Activated naive CD4-positive, alpha-beta T cell treated with anti-CD3 and anti-CD28 coated beads, Interleukin-2, amount 50 U/mL, for 72 hours (primary cell): ENCODE results near the gene ITFG2. TPM values are rescaled to one million over a fixed set of nuclear protein-coding genes. Genes with fewer than 3 reads are reported as not detected.

Source experiments
- ATAC-seq, 2 donors: fragments of 150-1000 bp; cut with Tn5 transposase; 2 replicates each; pipeline ENCODE4 v1.10.0; 2021; ENCODE audit warnings: mild to moderate bottlenecking in 2 of 2, moderate library complexity in 2 of 2
- DNase-seq, 2 donors: peaks; one replicate each; pipeline ENCODE4 v3.0.0; 2021 to 2022; ENCODE audit warnings: low spot score in 2 of 2
- H3K27ac Mint-ChIP-seq, 2 donors: one replicate each; pipeline ENCODE4 v1.8.0; 2022; ENCODE audit warnings: mild to moderate bottlenecking in 2 of 2, mixed read lengths in 2 of 2
- H3K36me3 Mint-ChIP-seq, 2 donors: one replicate each; pipeline ENCODE4 v1.8.0; 2022; ENCODE audit warnings: mixed read lengths in 2 of 2
- H3K9me3 Mint-ChIP-seq, 2 donors: one replicate each; pipeline ENCODE4 v1.8.0; 2022; ENCODE audit warnings: mixed read lengths in 2 of 2
- total RNA-seq, 2 donors: library from RNA; stranded (reverse); gene quantifications; one replicate each; pipeline ENCODE4 v1.2.3, GENCODE V29; 2022

ITFG2 gene
- total RNA-seq, 2 donors from 2014 or later: 36.3 to 39.1 TPM

DNA sequence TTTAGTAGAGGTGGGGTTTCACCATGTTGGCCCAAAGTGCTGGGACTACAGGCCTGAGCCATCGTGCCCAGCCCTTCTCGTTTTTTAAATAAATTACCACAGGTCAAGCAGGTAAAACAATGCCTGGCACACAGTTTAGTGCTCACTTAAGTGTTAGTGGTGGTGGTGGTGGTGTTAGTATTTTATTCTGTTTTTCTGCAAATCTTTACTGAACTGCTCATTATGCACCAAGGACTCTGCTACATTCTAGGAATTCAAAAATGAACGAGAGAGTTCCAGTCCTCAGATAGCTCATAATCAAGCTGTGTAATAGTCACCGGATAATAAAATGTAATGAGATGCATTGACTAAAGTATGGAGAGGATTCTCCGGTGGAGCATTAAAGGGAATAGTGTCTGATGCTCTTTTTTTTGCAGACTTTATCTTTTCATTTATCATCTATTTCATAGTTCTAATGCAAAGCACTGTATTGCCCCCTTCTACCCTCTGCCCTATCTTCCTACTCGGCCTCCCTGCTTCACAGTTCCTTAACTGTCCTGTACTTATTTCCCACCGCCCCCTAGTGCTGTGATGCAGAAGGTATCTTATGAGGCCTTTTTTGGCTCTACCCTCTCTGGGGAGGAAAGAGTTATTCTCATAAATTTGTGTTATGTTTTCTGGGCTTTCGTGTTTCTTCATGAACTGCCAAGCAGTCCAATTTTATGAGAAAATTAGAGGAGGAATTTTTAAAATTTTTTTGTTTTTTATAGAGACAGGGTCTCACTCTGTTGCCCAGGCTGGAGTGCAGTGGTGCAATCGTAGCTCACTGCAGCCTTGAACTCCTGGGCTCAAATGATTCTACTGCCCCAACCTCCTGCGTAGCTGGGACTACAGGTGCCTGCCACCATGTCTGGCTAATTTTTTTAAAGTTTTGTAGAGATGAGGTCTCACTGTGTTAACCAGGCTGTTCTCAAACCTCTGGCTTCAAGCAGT lies 1.0 kb downstream of the ITFG2 start:
- Mint-ChIP-seq H3K27ac (peak overlapping the region; percentile 92 to 94), H3K9me3 (no peaks in the 10 kb centered on the region)
- ATAC-seq: peak in 1 of 2 donors; percentile 31

GRCh38 chr12:2819810-2820209 lies 7.3 kb downstream of the ITFG2 start:
- ATAC-seq (no peak), DNase-seq (no peak)
- H3K9me3 Mint-ChIP-seq: no peaks in the 10 kb centered on the region
- peaks cover 11 to 25% of the 10 kb centered on the region in 2 donors for H3K36me3 Mint-ChIP-seq
- peak overlapping the region in 1 of 2 donors; percentile 77 for H3K27ac Mint-ChIP-seq

More for the DNA sequence above, 1.0 kb downstream of the ITFG2 start:
- DNase-seq: peak in 1 of 2 donors; percentile 47
- H3K36me3 Mint-ChIP-seq: peaks cover 11 to 12% of the 10 kb centered on the region in 2 donors

- DNase-seq (no peak), ATAC-seq (no peak)
- peaks cover 8 to 25% of the 10 kb centered on the region in 2 donors for H3K36me3 Mint-ChIP-seq
- H3K27ac Mint-ChIP-seq: no peak overlapping the region
- no peaks in the 10 kb centered on the region for H3K9me3 Mint-ChIP-seq
Observed at GRCh38 chr12:2820432-2820831, 8.0 kb downstream of the ITFG2 start.

DNA sequence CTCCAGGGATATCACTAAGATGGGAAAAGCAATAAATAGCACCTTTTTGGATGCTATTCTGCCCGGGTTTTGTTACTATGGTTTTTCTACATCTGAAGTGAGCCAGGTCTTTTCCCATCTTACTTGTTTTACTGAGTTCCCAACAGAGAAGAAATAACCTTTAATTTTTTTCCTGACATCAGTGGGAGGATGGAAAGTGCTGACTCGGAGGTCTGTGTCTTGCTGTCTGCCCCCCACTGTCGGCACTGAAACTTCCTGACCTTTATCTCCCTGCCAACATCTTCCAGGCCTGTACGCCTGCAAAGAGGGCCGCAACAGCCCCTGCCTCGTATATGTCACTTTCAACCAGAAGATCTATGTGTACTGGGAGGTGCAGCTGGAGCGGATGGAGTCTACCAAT lies 11.0 kb downstream of the ITFG2 start:
- Mint-ChIP-seq H3K27ac (no peak overlapping the region), H3K9me3 (no peaks in the 10 kb centered on the region), H3K36me3 (peaks cover 0 to 17% of the 10 kb centered on the region in 2 donors)
- DNase-seq: no peak
- no peak for ATAC-seq

- no peaks in the 10 kb centered on the region for H3K9me3 Mint-ChIP-seq
- H3K36me3 Mint-ChIP-seq: peaks cover 0 to 14% of the 10 kb centered on the region in 2 donors
- peak overlapping the region in 1 of 2 donors; percentile 80 for H3K27ac Mint-ChIP-seq
- no peak for ATAC-seq
- no peak for DNase-seq
Observed at GRCh38 chr12:2824541-2824940, 12.1 kb downstream of the ITFG2 start.

GRCh38 chr12:2825132-2825531 lies 12.7 kb downstream of the ITFG2 start:
- H3K9me3 Mint-ChIP-seq: no peaks in the 10 kb centered on the region
- H3K36me3 Mint-ChIP-seq: peaks cover 0 to 10% of the 10 kb centered on the region in 2 donors
- H3K27ac Mint-ChIP-seq: peak overlapping the region in 1 of 2 donors; percentile 39
- ATAC-seq: no peak
- no peak for DNase-seq

DNA sequence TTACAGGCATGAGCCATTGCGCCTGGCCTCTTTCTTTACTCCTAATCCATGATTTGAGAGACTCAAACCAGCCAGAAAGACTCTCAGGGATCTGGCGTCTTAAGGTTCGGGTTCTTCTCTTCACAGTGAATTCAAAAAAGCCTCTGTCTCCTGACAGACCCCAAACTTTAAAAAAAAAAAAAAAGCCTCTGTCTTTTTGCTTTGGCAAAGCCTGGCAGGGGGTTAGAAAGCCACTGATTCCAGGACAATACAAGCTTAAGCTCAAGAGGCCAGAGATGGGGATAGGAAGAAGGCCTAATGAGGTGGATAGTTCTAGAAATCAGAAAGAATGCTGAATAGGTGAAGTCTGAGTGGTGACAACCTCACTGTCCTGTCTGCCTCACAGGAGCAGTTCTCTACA lies 13.6 kb downstream of the ITFG2 start:
- no peak for ATAC-seq
- DNase-seq: no peak
- H3K9me3 Mint-ChIP-seq: no peaks in the 10 kb centered on the region
- peaks cover 0 to 10% of the 10 kb centered on the region in 2 donors for H3K36me3 Mint-ChIP-seq
- H3K27ac Mint-ChIP-seq: no peak overlapping the region

GRCh38 chr12:2826721-2827515 lies 14.4 kb downstream of the ITFG2 start:
- peaks cover 0 to 10% of the 10 kb centered on the region in 2 donors for H3K36me3 Mint-ChIP-seq
- peak overlapping the region in 1 of 2 donors; percentile 63 for H3K27ac Mint-ChIP-seq
- H3K9me3 Mint-ChIP-seq: no peaks in the 10 kb centered on the region
- ATAC-seq: no peak
- no peak for DNase-seq

- H3K9me3 Mint-ChIP-seq: no peaks in the 10 kb centered on the region
- ATAC-seq (no peak), DNase-seq (no peak)
- peak overlapping the region in 1 of 2 donors; percentile 72 for H3K27ac Mint-ChIP-seq
- H3K36me3 Mint-ChIP-seq: peaks cover 0 to under 1% of the 10 kb centered on the region in 2 donors
Observed at GRCh38 chr12:2829275-2829674, 16.8 kb downstream of the ITFG2 start.

DNA sequence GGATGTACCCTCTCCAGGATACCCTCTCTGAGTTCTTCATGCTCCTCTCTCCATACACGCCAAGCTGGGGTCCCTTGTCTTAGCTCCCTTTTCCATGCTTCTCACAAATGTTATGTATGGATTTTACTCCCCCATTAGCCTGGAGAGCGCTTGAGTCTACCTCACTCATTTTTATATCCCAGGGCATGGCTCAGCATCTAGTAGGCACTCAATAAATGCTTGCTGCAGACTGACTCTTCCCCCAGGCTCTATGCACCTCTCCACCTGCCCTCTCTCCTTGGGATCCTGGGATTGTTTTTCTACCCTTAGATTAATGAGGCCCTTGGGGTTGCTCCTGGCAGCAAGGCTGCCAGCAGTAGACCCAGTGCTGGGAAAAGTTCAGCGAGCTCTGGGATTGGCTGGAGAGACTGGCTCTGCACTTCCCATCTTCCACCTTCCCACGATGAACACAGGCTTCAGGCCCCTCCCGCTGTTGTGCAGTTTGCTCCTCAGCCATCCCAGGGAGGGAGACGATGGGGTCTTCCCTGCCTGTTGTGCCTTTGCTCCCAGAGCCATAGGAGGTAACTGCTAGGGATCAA lies 20.2 kb downstream of the ITFG2 start:
- H3K36me3 Mint-ChIP-seq: no peaks in the 10 kb centered on the region
- ATAC-seq: no peak
- H3K27ac Mint-ChIP-seq: peak overlapping the region in 1 of 2 donors; percentile 75
- no peak for DNase-seq
- H3K9me3 Mint-ChIP-seq: no peaks in the 10 kb centered on the region

GRCh38 chr12:2833327-2833726 lies 20.9 kb downstream of the ITFG2 start:
- no peak for DNase-seq
- no peak for ATAC-seq
- Mint-ChIP-seq H3K27ac (peak overlapping the region in 1 of 2 donors; percentile 30), H3K9me3 (no peaks in the 10 kb centered on the region), H3K36me3 (peaks cover 0 to 3% of the 10 kb centered on the region in 2 donors)

DNA sequence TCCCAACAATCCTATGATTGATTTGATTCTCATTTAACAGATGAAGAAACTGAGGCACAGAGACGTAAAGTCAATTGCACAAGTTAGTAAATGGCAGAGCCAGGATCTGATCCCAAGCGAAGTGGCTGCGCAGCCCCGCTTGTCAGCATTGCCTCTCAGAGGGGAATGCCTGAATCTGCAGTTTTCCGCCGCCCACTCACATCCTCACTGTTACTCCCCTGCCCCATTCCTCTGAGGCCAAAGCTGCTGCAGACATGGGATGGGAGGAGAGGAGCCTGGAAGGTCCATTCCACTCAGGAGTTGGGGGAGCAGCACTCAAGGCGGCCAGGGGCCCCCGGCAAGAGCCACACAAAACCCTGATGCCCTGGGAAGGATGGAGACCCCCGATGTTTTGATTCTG lies 21.3 kb downstream of the ITFG2 start:
- H3K9me3 Mint-ChIP-seq: no peaks in the 10 kb centered on the region
- peaks cover 0 to 5% of the 10 kb centered on the region in 2 donors for H3K36me3 Mint-ChIP-seq
- ATAC-seq (no peak), DNase-seq (no peak)
- H3K27ac Mint-ChIP-seq: peak overlapping the region in 1 of 2 donors; percentile 30

- H3K27ac Mint-ChIP-seq: peak within 1 kb of the TSS; percentile 23 to 67
- H3K9me3 Mint-ChIP-seq: no peaks in the 10 kb centered on the region
- DNase-seq (no peak), ATAC-seq (no peak)
- peaks cover 5 to 8% of the 10 kb centered on the region in 2 donors for H3K36me3 Mint-ChIP-seq
Observed at GRCh38 chr12:2834581-2835491, 22.4 kb downstream of the ITFG2 start, which contains the start of gene NRIP2. Gene NRIP2 (minus strand): TSS chr12:2835035. CDS start chr12:2834983, 52 bp downstream.

DNA sequence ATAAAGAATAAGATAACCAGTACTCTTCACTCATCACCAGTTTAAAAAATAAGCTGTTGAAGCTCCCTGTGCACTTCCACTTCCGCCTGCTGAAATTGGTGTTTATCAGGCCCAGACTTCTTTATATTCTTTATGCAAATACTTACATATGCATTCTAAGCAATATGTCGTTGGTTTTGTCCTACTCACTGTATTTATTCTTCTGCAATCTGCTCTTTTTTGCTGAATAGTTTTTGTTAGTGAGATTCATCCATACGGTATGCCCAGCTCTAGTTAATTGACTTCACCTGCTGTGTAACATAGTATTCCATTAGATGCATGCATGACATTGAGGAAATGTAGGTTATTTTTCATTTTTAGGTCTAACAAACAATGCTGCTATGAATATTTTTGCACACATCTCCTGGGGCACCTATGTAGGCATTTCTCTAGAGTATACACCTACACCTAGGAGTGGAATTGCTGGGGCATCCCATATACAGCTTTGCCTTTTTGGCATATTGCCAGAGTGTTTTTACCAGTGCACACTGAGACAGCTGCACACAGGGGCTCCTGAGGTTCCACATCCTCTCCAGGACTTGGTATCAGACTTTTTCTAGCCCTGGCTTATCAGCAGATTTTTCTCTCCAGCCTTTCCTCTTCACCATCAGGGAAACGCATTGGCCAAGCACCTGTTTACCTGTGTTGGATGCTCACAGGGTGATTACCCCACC lies 23.4 kb downstream of the ITFG2 start:
- H3K9me3 Mint-ChIP-seq: no peaks in the 10 kb centered on the region
- peaks cover 5 to 9% of the 10 kb centered on the region in 2 donors for H3K36me3 Mint-ChIP-seq
- DNase-seq (no peak), ATAC-seq (no peak)
- H3K27ac Mint-ChIP-seq: peak overlapping the region in 1 of 2 donors; percentile 67

DNA sequence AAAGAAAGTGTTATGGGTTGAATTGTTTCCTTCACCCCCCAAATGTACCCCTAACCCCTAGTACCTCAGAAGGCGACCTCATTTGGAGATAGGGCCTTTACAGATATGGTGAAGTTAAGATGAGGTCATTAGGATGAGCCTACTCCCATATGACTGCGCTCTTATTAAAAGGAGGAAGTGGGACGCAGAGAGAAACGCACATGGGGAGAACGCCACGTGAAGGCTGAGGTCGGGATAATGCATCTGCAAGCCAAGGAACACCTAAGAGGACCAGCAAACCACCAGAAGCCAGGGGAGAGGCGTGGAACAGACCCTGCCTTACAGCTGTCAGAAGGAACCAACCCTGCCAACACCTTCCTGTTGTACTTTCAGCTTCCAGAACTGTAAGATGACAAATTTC lies 24.1 kb downstream of the ITFG2 start:
- H3K27ac Mint-ChIP-seq: no peak overlapping the region
- peaks cover 5 to 9% of the 10 kb centered on the region in 2 donors for H3K36me3 Mint-ChIP-seq
- no peak for ATAC-seq
- no peak for DNase-seq
- H3K9me3 Mint-ChIP-seq: no peaks in the 10 kb centered on the region
